ENCODE data around the gene APOC1.
"Not testable (repeated sequence)": the region's sequence is repeated elsewhere in the genome, so short reads cannot be mapped to it uniquely, and the experiment has no call there.

The APOC1 gene

GRCh38 chr19:44912854-44913253 is 1.6 kb upstream of the APOC1 start:
- no peak for DNase-seq (ENCODE audit: low read depth in 2 of 2, low spot score in 1 of 2)

- DNase-seq (ENCODE audit: low read depth in 2 of 2, low spot score in 1 of 2) = not testable (repeated sequence)
Observed at GRCh38 chr19:44913512-44914432, 636 bp upstream of the APOC1 start.

- DNase-seq (ENCODE audit: low read depth in 2 of 2, low spot score in 1 of 2) = no peak
Observed at GRCh38 chr19:44924243-44924725, 9.9 kb downstream of the APOC1 start.

GRCh38 chr19:44925114-44925891 is 10.9 kb downstream of the APOC1 start:
- no peak for DNase-seq (ENCODE audit: low read depth in 2 of 2, low spot score in 1 of 2)

GRCh38 chr19:44926245-44927077 is 12.1 kb downstream of the APOC1 start:
- not testable (repeated sequence) for DNase-seq (ENCODE audit: low read depth in 2 of 2, low spot score in 1 of 2)

- DNase-seq (ENCODE audit: low read depth in 2 of 2, low spot score in 1 of 2) = no peak
Observed at GRCh38 chr19:44927746-44928145, 13.3 kb downstream of the APOC1 start.

GRCh38 chr19:44930088-44930487 is 15.7 kb downstream of the APOC1 start:
- DNase-seq (ENCODE audit: low read depth in 2 of 2, low spot score in 1 of 2) = no peak

- no peak for DNase-seq (ENCODE audit: low read depth in 2 of 2, low spot score in 1 of 2)
Observed at GRCh38 chr19:44931541-44931940, 17.1 kb downstream of the APOC1 start.

GRCh38 chr19:44939668-44940067 is 25.3 kb downstream of the APOC1 start:
- DNase-seq (ENCODE audit: low read depth in 2 of 2, low spot score in 1 of 2) = no peak

- no peak for DNase-seq (ENCODE audit: low read depth in 2 of 2, low spot score in 1 of 2)
Observed at GRCh38 chr19:44942067-44942571, 27.7 kb downstream of the APOC1 start, which contains the start of gene APOC4. Gene APOC4 (plus strand): TSS chr19:44942237. CDS start chr19:44942278, 41 bp downstream.

- no peak for DNase-seq (ENCODE audit: low read depth in 2 of 2, low spot score in 1 of 2)
Observed at GRCh38 chr19:44943801-44944249, 29.4 kb downstream of the APOC1 start.

GRCh38 chr19:44947041-44947581 is 32.7 kb downstream of the APOC1 start:
- DNase-seq (ENCODE audit: low read depth in 2 of 2, low spot score in 1 of 2) = no peak

GRCh38 chr19:44948237-44948636 is 33.8 kb downstream of the APOC1 start:
- no peak for DNase-seq (ENCODE audit: low read depth in 2 of 2, low spot score in 1 of 2)

GRCh38 chr19:44948763-44949374 is 34.5 kb downstream of the APOC1 start:
- no peak for DNase-seq (ENCODE audit: low read depth in 2 of 2, low spot score in 1 of 2)

GRCh38 chr19:44949550-44949949 is 35.1 kb downstream of the APOC1 start:
- no peak for DNase-seq (ENCODE audit: low read depth in 2 of 2, low spot score in 1 of 2)

GRCh38 chr19:44951179-44952159 is 37.1 kb downstream of the APOC1 start:
- peak; percentile 21 to 31 for DNase-seq (ENCODE audit: low read depth in 2 of 2, low spot score in 1 of 2)

- no peak for DNase-seq (ENCODE audit: low read depth in 2 of 2, low spot score in 1 of 2)
Observed at GRCh38 chr19:44954278-44954648, 39.9 kb downstream of the APOC1 start.

- DNase-seq (ENCODE audit: low read depth in 2 of 2, low spot score in 1 of 2) = peak; percentile 92
Observed at GRCh38 chr19:44954649-44955504, 40.5 kb downstream of the APOC1 start, which contains the start of gene CLPTM1. Gene CLPTM1 (plus strand): TSS chr19:44955380. CDS start chr19:44955396, 16 bp downstream.
